HepG2 (cell line): Measurements from ENCODE around the gene CPPED1. TPM values are rescaled to one million over a fixed set of nuclear protein-coding genes. Genes with fewer than 3 reads are reported as not detected.

Experiments
- CREM ChIP-seq, 2 experiments: sonication (generic) in 1 of 2; formaldehyde crosslinking in 1 of 2; IDR thresholded peaks; 2 replicates each; pipeline versions ENCODE4 v1.4.0 to v1.6.1; 2016 to 2020; ENCODE audit warnings: antibody characterized with exemption in 1 of 2, mild to moderate bottlenecking in 1 of 2, missing genetic modification reagents in 1 of 2
- DNMT3B ChIP-seq: conservative IDR thresholded peaks from 2 replicates; pipeline ENCODE4 v1.6.1; 2016; ENCODE audit warnings: missing biosample characterization, control low read depth
- EP300 ChIP-seq, 3 experiments: sonication (generic) in 1 of 3; formaldehyde crosslinking in 1 of 3; IDR thresholded peaks; 2 replicates each; pipeline versions ENCODE4 v1.5.1 to v1.6.1; 2011 to 2020; ENCODE audit warnings: low read depth in 2 of 3, low read length in 2 of 3, borderline replicate concordance in 1 of 3, improper control_type of control experiment in 1 of 3, mild to moderate bottlenecking in 1 of 3, missing genetic modification reagents in 1 of 3, moderate library complexity in 1 of 3
- GATA4 ChIP-seq: sonication (generic); IDR thresholded peaks from 2 replicates; pipeline ENCODE4 v1.6.1; 2016; ENCODE audit warnings: antibody characterized with exemption, low read depth, borderline replicate concordance
- GFI1 ChIP-seq: sonication (generic); formaldehyde crosslinking; IDR thresholded peaks from 2 replicates; pipeline ENCODE4 v1.5.0; 2020; ENCODE audit warnings: missing genetic modification reagents, mild to moderate bottlenecking, borderline replicate concordance
- GTF3A ChIP-seq: sonication (generic); formaldehyde crosslinking; conservative IDR thresholded peaks from 2 replicates; pipeline ENCODE4 v1.4.0; 2020; ENCODE audit warnings: mild to moderate bottlenecking, missing genetic modification reagents
- MBD4 ChIP-seq: IDR thresholded peaks from 2 replicates; pipeline ENCODE4 v1.6.1; 2012; ENCODE audit warnings: low read length, inconsistent platforms, borderline replicate concordance
- MBNL3 ChIP-seq: fragments of 250-450 bp; sonication (Bioruptor Pico); conservative IDR thresholded peaks from 2 replicates; pipeline ENCODE4 v1.8.0; 2022; ENCODE audit warnings: mild to moderate bottlenecking, inconsistent platforms
- TBX3 ChIP-seq: fragments of 450-650 bp; IDR thresholded peaks from 2 replicates; pipeline ENCODE4 v1.6.1; 2017; ENCODE audit warnings: antibody characterized with exemption, mild to moderate bottlenecking, inconsistent platforms, borderline replicate concordance
- WIZ ChIP-seq: sonication (generic); formaldehyde crosslinking; IDR thresholded peaks from 2 replicates; pipeline ENCODE4 v1.5.1; 2020; ENCODE audit warnings: mild to moderate bottlenecking, missing genetic modification reagents
- ZMYM4 ChIP-seq: sonication (generic); formaldehyde crosslinking; IDR thresholded peaks from 2 replicates; pipeline ENCODE4 v1.8.1; 2023; ENCODE audit warnings: mild to moderate bottlenecking, missing genetic modification reagents
- ZNF143 ChIP-seq: sonication (generic); formaldehyde crosslinking; IDR thresholded peaks from 2 replicates; pipeline ENCODE4 v1.4.0; 2020; ENCODE audit warnings: missing genetic modification reagents
- ZNF251 ChIP-seq: sonication (generic); formaldehyde crosslinking; IDR thresholded peaks from 2 replicates; pipeline ENCODE4 v1.9.0; 2021; ENCODE audit warnings: mild to moderate bottlenecking, missing genetic modification reagents
- ZNF484 ChIP-seq: sonication (generic); formaldehyde crosslinking; IDR thresholded peaks from 2 replicates; pipeline ENCODE4 v1.5.1; 2020; ENCODE audit warnings: mild to moderate bottlenecking, low read depth, missing genetic modification reagents, borderline replicate concordance
- ZSCAN30 ChIP-seq: sonication (generic); formaldehyde crosslinking; IDR thresholded peaks from 2 replicates; pipeline ENCODE4 v1.5.0; 2020; ENCODE audit warnings: mild to moderate bottlenecking, missing genetic modification reagents
- polyA plus RNA-seq, 8 experiments: library from polyadenylated mRNA; depleted of rRNA in 3 of 8; stranded (reverse) in 7 of 8; unstranded in 1 of 8; fragments of >200 nt; fragmentation: Illumina TruSeq in 4 of 8; extraction: Trizol in 4 of 8; gene quantifications; 2 replicates each; pipeline versions ENCODE4 v1.2.1 to v1.2.3, GENCODE V29; 2011 to 2016; ENCODE audit warnings: low read depth in 4 of 8, missing spikeins in 1 of 8, mixed read lengths in 1 of 8; ENCODE audit not compliant: insufficient read depth in 1 of 8
- total RNA-seq, 5 experiments: library from RNA; depleted of rRNA; stranded (reverse); fragments of >200 nt; fragmentation: Illumina TruSeq; extraction: Trizol; gene quantifications; 2 replicates each; pipeline ENCODE4 v1.2.3, GENCODE V29; 2016; ENCODE audit warnings: low read depth in 1 of 5
- TF ChIP-seq, protein P1 (sequence below), 2 experiments: sonication (generic) in 1 of 2; formaldehyde crosslinking in 1 of 2; IDR thresholded peaks; 2 replicates each; pipeline versions ENCODE4 v1.4.0 to v1.6.1; 2016 to 2020; ENCODE audit warnings: borderline replicate concordance in 1 of 2, low read depth in 1 of 2, mild to moderate bottlenecking in 1 of 2, missing genetic modification reagents in 1 of 2
- TF ChIP-seq, protein P2 (sequence below): sonication (generic); formaldehyde crosslinking; IDR thresholded peaks from 2 replicates; pipeline ENCODE4; 2020; ENCODE audit warnings: missing genetic modification reagents, mild to moderate bottlenecking, borderline replicate concordance
- TF ChIP-seq, protein P3 (sequence below): IDR thresholded peaks from 2 replicates; pipeline ENCODE4 v1.6.1; 2012; ENCODE audit warnings: inconsistent platforms
- TF ChIP-seq, protein P4 (sequence below): sonication (generic); formaldehyde crosslinking; IDR thresholded peaks from 2 replicates; pipeline ENCODE4 v1.4.0; 2020; ENCODE audit warnings: mild to moderate bottlenecking, missing genetic modification reagents

CPPED1 gene
- total and polyA plus RNA-seq, 2 of the 13 experiments (the other 11 are each of a cell fraction or from before 2014, with no cell fraction given) = 66.6 to 71.3 TPM

DNA sequence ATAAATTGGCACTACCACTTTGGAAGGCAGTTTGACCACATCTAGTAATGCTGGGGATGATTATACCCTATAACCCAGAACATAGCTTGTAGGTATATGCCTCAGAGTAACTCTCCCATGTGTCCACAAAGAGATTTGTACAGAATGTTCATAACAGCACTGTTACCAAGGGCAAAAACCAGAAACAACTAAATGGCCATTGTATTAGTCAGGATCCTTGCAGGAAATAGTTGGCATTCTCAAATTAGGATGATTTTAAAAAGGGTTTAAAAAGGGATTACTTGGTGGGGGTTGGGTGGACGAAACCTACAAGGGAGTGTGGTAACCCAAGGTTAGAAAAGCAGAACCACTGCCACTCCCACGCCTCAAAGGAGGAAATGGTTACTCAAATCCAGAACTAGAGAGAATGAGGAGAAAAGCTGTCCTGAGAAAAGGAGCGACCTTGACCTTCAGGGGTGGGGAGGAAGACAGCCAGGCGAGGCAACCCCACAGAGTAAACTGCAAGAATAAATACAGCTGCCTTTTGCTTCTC is 2.1 kb downstream of the CPPED1 start (continued):
- TF ChIP-seq CREM (IDR thresholded peaks at IDR 0.05) = no peak
- no peak for TF ChIP-seq CREM (CRISPR knock-in tag; IDR thresholded peaks at IDR 0.05)
- no peak for TF ChIP-seq ZMYM4 (CRISPR knock-in tag)
- no peak for TF ChIP-seq ZNF251 (CRISPR knock-in tag)
- peak; percentile 89 for TF ChIP-seq GFI1
- no peak for TF ChIP-seq MBD4
- TF ChIP-seq TBX3 = no peak
- 0 out of 2 replicates have a peak, but pooled peaks have one; percentile 76 for TF ChIP-seq DNMT3B (CRISPR knock-in tag)
- TF ChIP-seq MBNL3 (CRISPR knock-in tag) = no peak
- TF ChIP-seq, protein P1, sequence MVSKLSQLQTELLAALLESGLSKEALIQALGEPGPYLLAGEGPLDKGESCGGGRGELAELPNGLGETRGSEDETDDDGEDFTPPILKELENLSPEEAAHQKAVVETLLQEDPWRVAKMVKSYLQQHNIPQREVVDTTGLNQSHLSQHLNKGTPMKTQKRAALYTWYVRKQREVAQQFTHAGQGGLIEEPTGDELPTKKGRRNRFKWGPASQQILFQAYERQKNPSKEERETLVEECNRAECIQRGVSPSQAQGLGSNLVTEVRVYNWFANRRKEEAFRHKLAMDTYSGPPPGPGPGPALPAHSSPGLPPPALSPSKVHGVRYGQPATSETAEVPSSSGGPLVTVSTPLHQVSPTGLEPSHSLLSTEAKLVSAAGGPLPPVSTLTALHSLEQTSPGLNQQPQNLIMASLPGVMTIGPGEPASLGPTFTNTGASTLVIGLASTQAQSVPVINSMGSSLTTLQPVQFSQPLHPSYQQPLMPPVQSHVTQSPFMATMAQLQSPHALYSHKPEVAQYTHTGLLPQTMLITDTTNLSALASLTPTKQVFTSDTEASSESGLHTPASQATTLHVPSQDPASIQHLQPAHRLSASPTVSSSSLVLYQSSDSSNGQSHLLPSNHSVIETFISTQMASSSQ (IDR thresholded peaks at IDR 0.05; ENCODE audit: low read depth) = no peak
- TF ChIP-seq, protein P1 (CRISPR knock-in tag; IDR thresholded peaks at IDR 0.05; ENCODE audit: borderline replicate concordance) = no peak
- TF ChIP-seq GATA4 = no peak
- TF ChIP-seq EP300 (IDR thresholded peaks at IDR 0.05; ENCODE audit: low read depth in 2 of 2, low read length in 2 of 2) = no peak
- no peak for TF ChIP-seq EP300 (CRISPR knock-in tag; IDR thresholded peaks at IDR 0.05; ENCODE audit: borderline replicate concordance)
- TF ChIP-seq, protein P2, sequence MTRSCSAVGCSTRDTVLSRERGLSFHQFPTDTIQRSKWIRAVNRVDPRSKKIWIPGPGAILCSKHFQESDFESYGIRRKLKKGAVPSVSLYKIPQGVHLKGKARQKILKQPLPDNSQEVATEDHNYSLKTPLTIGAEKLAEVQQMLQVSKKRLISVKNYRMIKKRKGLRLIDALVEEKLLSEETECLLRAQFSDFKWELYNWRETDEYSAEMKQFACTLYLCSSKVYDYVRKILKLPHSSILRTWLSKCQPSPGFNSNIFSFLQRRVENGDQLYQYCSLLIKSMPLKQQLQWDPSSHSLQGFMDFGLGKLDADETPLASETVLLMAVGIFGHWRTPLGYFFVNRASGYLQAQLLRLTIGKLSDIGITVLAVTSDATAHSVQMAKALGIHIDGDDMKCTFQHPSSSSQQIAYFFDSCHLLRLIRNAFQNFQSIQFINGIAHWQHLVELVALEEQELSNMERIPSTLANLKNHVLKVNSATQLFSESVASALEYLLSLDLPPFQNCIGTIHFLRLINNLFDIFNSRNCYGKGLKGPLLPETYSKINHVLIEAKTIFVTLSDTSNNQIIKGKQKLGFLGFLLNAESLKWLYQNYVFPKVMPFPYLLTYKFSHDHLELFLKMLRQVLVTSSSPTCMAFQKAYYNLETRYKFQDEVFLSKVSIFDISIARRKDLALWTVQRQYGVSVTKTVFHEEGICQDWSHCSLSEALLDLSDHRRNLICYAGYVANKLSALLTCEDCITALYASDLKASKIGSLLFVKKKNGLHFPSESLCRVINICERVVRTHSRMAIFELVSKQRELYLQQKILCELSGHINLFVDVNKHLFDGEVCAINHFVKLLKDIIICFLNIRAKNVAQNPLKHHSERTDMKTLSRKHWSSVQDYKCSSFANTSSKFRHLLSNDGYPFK (CRISPR knock-in tag) = no peak
- TF ChIP-seq ZNF143 (CRISPR knock-in tag) = no peak
- TF ChIP-seq ZSCAN30 = 0 out of 2 replicates have a peak, but pooled peaks have one; percentile 41
- TF ChIP-seq ZNF484 (CRISPR knock-in tag) = no peak
- TF ChIP-seq WIZ (CRISPR knock-in tag) = no peak
- TF ChIP-seq, protein P3, sequence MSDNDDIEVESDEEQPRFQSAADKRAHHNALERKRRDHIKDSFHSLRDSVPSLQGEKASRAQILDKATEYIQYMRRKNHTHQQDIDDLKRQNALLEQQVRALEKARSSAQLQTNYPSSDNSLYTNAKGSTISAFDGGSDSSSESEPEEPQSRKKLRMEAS = no peak
- TF ChIP-seq, protein P4, sequence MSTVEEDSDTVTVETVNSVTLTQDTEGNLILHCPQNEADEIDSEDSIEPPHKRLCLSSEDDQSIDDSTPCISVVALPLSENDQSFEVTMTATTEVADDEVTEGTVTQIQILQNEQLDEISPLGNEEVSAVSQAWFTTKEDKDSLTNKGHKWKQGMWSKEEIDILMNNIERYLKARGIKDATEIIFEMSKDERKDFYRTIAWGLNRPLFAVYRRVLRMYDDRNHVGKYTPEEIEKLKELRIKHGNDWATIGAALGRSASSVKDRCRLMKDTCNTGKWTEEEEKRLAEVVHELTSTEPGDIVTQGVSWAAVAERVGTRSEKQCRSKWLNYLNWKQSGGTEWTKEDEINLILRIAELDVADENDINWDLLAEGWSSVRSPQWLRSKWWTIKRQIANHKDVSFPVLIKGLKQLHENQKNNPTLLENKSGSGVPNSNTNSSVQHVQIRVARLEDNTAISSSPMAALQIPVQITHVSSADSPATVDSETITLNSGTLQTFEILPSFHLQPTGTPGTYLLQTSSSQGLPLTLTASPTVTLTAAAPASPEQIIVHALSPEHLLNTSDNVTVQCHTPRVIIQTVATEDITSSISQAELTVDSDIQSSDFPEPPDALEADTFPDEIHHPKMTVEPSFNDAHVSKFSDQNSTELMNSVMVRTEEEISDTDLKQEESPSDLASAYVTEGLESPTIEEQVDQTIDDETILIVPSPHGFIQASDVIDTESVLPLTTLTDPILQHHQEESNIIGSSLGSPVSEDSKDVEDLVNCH (CRISPR knock-in tag) = no peak
- no peak for TF ChIP-seq GTF3A (CRISPR knock-in tag)
